Measurements from ENCODE around the gene ADAMTS7.
"Not testable (repeated sequence)": the region's sequence is repeated elsewhere in the genome, so short reads cannot be mapped to it uniquely, and the experiment has no call there.

Gene ADAMTS7

DNA sequence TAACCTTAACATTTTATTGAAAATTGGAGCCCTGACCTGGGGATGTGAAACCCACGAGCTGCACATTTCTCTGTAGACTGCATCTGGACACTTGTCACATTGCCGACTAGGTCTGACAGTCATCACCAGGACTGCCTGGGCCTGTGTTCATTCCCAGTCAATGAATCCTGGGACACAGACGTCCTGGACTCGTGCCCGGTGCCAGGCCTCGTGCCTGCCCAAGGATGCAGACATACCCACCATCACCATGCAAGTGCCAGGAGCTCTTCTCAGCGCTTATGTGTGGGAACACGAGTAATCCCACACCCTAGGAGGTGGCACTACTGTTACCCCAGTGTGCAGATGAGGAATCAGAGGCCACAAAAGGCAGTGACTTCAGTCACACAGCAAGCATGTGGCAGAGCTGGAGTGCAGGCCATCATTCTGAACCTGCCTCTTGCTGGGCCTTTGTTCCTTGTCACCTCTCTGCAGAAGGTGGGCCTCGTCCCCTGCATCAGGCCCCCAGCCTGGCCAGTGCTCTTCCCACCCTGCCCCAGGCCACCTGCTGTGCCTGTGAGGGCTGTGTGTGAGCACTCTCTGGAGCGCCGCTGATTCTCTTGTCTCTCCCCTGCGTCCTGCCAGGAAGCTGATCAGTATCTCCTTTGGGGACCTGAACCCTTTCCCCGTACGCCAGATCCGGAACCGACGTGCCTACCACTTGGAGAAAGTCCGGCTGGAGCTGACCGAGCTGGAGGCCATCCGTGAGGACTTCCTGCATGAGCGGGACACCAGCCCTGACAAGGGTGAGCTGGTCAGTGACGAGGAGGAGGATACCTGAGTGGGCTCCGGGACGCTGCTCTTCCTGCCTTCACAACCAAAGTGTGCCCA lies 58.5 kb downstream of the ADAMTS7 start:
- no peak for DNase-seq

- DNase-seq: no peak
These were observed 59.7 kb downstream of the ADAMTS7 start for GRCh38 chr15:78751602-78751979.

DNA sequence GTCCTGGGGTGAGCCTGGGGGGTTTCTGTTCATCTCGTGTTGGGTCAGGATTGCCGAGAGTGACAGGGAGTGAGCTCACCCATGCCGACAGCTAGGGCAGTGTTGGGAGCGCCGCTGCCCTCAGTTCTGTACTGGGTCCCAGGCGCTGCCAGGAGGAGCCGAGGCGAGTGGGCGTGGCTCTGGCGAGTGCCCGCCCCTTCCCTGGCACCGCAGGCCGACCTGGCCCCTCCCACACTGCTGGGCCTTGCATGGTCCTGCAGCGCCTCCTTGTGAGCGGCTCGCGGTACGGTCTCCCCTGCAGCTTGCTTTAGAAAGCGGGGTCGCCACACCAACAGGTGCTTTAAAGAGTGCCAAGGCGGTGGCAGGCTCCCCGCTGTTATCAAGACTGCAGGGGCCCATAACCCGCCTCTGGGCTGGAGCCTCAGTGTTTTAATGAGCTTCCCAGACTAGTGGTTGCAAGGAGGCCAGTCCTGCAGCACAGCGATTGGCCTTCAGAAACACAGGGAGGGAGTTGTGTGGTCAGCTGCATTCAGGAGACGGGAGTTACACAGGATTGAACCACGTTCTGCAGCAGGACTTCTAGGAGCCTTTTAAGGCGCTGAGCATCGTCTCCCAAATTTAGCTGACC lies 60.2 kb downstream of the ADAMTS7 start:
- peak; percentile 80 for DNase-seq

GRCh38 chr15:78750566-78750965 lies 60.7 kb downstream of the ADAMTS7 start:
- DNase-seq: no peak

DNA sequence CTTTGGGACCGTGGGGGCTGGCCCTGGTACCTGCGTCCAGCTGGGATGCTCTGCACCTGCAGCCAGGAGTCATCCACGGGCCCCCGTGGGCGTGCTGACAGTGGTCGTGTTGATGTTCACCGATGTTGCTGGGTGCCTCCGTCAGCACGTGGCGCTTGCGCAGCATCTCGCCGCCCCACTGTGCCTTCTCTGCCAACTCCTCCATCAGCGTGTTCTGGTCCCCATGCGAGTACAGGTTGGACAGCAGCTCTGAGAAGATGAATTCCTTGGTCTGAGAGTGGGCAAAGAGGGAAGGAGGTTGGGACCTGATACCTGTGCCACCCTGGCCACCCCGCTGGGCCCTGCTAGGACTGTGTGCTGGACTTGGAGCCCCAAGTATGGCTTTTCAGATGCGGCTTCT lies 61.4 kb downstream of the ADAMTS7 start:
- DNase-seq: no peak

- not testable (repeated sequence) for DNase-seq
These were observed 63.4 kb downstream of the ADAMTS7 start for GRCh38 chr15:78747877-78748276.

DNA sequence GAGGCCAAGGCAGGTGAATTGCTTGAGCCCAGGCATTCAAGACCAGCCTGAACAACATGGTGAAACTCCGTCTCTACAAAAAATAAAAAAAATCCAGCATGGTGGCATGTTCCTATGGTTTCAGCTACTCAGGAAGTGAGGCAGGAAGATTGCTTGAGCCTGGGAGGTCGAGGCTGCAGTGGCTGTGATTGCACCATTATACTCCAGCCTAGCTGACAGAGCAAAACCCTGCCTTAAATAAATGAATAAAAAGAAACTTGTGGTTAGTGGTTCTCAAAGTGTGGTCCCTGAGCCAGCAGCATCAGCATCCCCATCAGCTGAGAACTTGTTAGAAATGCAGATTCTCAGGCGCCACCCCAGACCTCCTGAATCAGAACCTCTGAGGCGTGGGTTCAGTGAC lies 69.6 kb downstream of the ADAMTS7 start:
- not testable (repeated sequence) for DNase-seq

- DNase-seq: no peak
These were observed 70.4 kb downstream of the ADAMTS7 start for GRCh38 chr15:78740904-78741274.

GRCh38 chr15:78739996-78740903 lies 71.0 kb downstream of the ADAMTS7 start:
- DNase-seq: peak; percentile 12

GRCh38 chr15:78739206-78739605 lies 72.1 kb downstream of the ADAMTS7 start:
- DNase-seq: no peak

GRCh38 chr15:78737931-78738558 lies 73.2 kb downstream of the ADAMTS7 start:
- peak; percentile 17 for DNase-seq

DNA sequence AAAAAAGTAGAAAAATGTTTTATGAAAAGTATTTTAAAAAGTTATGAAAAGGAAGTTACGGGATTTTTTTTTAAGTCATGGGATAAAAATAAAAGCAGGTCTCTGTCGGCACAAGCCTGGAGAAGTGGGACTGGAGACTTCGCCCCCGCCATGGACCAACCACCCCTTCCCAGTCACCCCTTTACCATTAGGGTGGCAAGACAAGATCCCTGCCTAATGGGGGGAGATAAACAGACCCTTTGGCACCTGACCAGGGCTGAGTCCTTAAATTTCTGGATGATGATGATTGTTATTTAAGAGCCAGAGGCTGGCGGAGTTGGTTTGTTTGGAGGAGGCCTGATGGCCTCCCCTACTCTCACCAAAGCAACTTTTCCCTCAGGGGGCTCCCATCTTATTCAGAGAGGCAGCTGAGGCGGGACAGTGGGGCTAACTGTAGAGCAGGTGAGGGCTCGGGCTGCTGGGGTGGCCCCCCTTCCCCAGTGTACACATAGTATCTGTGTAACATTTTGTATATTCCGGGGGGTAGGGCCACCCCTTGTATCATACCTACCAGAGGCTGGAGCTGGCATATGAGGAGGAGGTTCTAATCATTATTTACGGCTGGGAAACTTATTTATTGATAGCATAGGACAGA lies 74.0 kb downstream of the ADAMTS7 start:
- DNase-seq: no peak

DNA sequence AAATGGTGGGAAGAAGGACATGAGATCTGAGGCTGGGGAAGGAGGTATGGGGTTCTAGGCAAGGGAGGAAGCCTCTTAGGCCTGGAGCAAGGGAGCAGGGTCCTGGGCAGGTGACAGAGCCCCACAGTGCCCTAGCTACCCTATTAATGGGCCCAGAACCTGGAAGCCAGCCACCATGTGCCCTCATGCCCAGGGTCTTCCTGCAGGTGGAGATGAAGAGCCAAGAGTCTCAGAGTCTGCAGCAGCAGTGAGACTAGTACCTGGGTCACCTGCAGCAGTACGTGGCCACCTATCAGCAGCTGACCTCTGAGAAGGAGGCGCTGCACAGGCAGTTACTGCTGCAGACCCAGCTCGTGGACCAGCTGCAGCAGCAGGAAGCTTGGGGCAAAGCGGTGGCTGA lies 75.0 kb downstream of the ADAMTS7 start:
- DNase-seq: not testable (repeated sequence)

DNA sequence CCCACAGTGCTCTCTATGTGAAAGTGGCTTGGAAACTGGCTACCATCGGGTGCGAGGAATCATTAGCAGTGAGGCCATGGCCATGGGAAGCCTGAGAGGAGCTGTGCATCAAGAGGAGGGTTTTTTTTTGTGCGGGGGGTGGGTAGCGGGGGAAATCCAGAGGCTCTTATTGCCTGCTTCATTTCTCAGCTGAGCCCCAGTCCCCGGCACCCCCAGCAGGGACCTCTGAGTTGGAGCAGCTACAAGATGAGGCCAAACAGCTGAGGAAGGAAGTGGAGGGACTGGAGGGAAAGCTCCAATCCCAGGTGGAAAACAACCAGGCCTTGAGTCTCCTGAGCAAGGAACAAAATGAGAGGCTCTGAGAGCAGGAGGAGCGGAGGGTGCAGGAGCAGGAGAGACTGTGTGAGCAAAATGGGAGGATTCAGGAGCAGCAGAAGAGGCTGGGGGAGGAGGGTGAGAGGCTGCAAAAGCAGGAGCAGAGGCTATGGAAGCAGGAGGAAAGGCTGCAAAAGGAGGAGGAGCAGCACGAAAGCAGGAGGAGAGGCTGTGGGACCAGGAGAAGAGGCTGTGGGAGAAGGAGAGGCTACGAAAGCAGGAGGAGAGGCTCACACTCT lies 76.7 kb downstream of the ADAMTS7 start:
- no peak for DNase-seq

GRCh38 chr15:78732634-78733033 lies 78.6 kb downstream of the ADAMTS7 start:
- DNase-seq: no peak

DNA sequence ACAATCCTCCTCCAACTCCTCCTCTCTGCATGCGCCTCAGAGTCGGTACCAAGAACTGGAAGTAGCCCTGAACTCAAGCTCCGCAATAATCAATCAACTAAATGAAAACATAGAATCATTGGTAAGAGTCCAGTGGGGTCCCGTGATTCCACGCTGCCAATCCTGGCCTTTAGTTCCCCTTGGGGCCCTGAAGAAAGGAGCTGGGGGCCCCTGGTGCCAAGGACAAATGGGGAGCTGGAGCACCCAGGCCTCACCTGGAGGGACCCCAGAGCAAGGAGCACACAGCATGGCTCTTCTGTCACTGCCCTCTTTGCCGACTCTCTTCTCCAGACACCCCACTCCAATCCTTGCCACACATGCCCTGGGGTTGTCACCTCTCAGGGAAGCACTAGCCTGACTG lies 80.3 kb downstream of the ADAMTS7 start:
- no peak for DNase-seq

GRCh38 chr15:78728427-78728826 lies 82.8 kb downstream of the ADAMTS7 start:
- not testable (repeated sequence) for DNase-seq

GRCh38 chr15:78727561-78727960 lies 83.7 kb downstream of the ADAMTS7 start:
- DNase-seq: no peak

GRCh38 chr15:78726870-78727551 lies 84.3 kb downstream of the ADAMTS7 start:
- DNase-seq: no peak

GRCh38 chr15:78719819-78720450 lies 91.3 kb downstream of the ADAMTS7 start:
- not testable (repeated sequence) for DNase-seq

GRCh38 chr15:78718837-78719236 lies 92.4 kb downstream of the ADAMTS7 start:
- no peak for DNase-seq
